Thyroid gland (tissue), 4 donors: ENCODE results near the gene GPR155. TPM values are rescaled to one million over a fixed set of nuclear protein-coding genes. Genes with fewer than 3 reads are reported as not detected.
A peak's percentile ranks its signal among the peaks of the same experiment; 100 is the strongest.
"Not testable (repeated sequence)": the region's sequence is repeated elsewhere in the genome, so short reads cannot be mapped to it uniquely, and the experiment has no call there.

Experiments used
- DNase-seq, 2 donors: peaks; one replicate each; pipeline ENCODE4 v3.0.0-alpha.2; 2019
- H3K27ac ChIP-seq, 3 donors: fragments of 200-600 bp; sonication (generic); 1 replicate in 2 of 3; 2 replicates in 1 of 3; pipeline ENCODE4 v1.5.1; 2016 to 2019; ENCODE audit warnings: mild to moderate bottlenecking in 1 of 3, moderate library complexity in 1 of 3
- H3K27me3 ChIP-seq: fragments of 200-600 bp; sonication (generic); one replicate; pipeline ENCODE4 v1.5.1; 2019
- H3K36me3 ChIP-seq, 2 donors: fragments of 200-600 bp; sonication (generic); one replicate each; pipeline ENCODE4 v1.5.1; 2016 to 2019
- H3K4me1 ChIP-seq, 2 donors: fragments of 200-600 bp; sonication (generic); one replicate each; pipeline ENCODE4 v1.5.1; 2017 to 2019
- H3K4me3 ChIP-seq, 3 donors: fragments of 200-600 bp; sonication (generic); replicated peaks in 1 of 3; 1 replicate in 2 of 3; 2 replicates in 1 of 3; pipeline ENCODE4 v1.5.1; 2016; ENCODE audit warnings: mild to moderate bottlenecking in 1 of 3
- H3K9me3 ChIP-seq: fragments of 200-600 bp; sonication (generic); one replicate; pipeline ENCODE4 v1.5.1; 2017
- POLR2A ChIP-seq, 2 donors: fragments of 450-650 bp; IDR thresholded peaks; one replicate each; pipeline ENCODE4 v1.6.1; 2017; ENCODE audit warnings: antibody characterized with exemption in 2 of 2, mild to moderate bottlenecking in 2 of 2, moderate library complexity in 1 of 2
- WGBS, 2 donors: methylation state at CpG; one replicate each; pipeline ENCODE4 v1.1.5; 2017; 5-methylcytosine and 5-hydroxymethylcytosine counted together
- intact Hi-C: fragments of 100-400 bp; cut with DNase I; formaldehyde crosslinking; loops from one replicate; pipeline ENCODE4 v1.15.1; 2023
- total RNA-seq, 4 donors: library from RNA; depleted of rRNA; stranded (reverse); fragments of >200 nt; gene quantifications; one replicate each; pipeline ENCODE4 v1.2.3, GENCODE V29; 2016
- TF ChIP-seq, protein P1 (sequence below), 6 experiments: fragments of 200-600 bp in 3 of 6; fragments of 450-650 bp in 3 of 6; sonication (generic) in 3 of 6; IDR thresholded peaks; one replicate each; pipeline ENCODE4 v1.5.1; 2016 to 2019; ENCODE audit warnings: antibody characterized with exemption in 6 of 6, mild to moderate bottlenecking in 2 of 6, inconsistent platforms in 1 of 6, moderate library complexity in 1 of 6

GPR155 gene
- total RNA-seq, 4 donors from 2014 or later, result 7.1 to 10.9 (median 10.2) TPM

DNA sequence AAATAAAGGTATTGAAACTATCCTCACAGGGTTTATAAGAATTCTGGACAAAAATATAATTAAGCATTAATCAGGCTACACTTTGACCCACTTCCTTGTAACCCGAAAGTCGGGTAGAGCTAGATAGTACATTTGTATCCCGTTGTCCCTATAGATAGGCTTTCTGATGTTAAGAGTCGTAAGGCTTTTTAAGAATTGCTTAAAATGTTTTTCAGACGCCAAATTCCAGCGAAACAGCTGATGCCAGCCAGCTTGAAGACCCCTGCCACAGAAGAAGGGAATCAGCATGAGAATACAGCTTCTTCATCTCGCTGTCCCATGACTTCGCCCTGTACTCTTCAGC is 962 bp upstream of the GPR155 start:
- H3K4me3 ChIP-seq, result peak overlapping the region in 1 of 3 donors; percentile 90
- no peak for DNase-seq
- H3K27ac ChIP-seq, result peak overlapping the region in 1 of 3 donors; percentile 65
- TF ChIP-seq, protein P1, sequence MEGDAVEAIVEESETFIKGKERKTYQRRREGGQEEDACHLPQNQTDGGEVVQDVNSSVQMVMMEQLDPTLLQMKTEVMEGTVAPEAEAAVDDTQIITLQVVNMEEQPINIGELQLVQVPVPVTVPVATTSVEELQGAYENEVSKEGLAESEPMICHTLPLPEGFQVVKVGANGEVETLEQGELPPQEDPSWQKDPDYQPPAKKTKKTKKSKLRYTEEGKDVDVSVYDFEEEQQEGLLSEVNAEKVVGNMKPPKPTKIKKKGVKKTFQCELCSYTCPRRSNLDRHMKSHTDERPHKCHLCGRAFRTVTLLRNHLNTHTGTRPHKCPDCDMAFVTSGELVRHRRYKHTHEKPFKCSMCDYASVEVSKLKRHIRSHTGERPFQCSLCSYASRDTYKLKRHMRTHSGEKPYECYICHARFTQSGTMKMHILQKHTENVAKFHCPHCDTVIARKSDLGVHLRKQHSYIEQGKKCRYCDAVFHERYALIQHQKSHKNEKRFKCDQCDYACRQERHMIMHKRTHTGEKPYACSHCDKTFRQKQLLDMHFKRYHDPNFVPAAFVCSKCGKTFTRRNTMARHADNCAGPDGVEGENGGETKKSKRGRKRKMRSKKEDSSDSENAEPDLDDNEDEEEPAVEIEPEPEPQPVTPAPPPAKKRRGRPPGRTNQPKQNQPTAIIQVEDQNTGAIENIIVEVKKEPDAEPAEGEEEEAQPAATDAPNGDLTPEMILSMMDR (IDR thresholded peaks at IDR 0.05), result no peak
- no peak for TF ChIP-seq POLR2A (IDR thresholded peaks at IDR 0.05)
- intact Hi-C loops, result no loop called here
- H3K36me3 ChIP-seq, result no peaks in the 10 kb centered on the region
- no peaks in the 10 kb centered on the region for H3K27me3 ChIP-seq
- 95 to 98% methylated on average over 8 of the region's 8 CpGs for WGBS, 2 donors
- no peaks in the 10 kb centered on the region for H3K9me3 ChIP-seq
- peaks cover 0 to 8% of the 10 kb centered on the region in 2 donors for H3K4me1 ChIP-seq

DNA sequence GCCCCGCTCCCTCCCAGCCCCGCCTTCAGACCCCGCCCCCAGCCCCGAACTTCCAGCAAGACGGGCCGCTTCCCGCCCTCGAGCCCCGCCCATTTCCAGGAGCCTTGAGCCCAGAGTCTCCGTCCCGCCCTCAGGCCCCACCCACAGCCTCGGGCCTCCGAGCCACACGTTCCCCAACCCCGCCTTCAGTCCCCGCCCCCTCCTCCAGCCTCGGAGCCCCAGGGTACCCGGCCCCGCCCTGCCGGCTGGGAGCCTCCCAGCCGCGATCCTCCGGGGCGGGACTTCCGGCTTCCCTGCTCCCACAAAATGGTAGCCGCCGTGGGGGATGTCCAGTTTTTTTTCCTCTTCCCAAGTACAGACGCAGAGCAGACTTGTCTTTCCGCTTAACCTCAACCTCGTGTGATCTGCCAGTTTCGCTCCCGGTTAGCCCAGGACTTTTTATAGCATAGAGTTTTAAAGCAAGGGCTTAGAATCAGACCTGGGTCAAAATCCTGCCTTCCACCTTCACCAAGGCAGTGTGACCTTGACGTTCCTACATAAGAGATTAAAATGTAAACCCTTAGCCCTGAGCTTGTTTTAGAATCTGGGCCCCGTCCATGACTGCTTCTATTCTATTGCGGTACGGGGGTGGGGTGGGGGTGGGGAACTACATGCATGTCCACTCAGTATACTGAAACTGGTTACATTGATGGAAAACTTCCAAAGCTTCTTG is 435 bp upstream of the GPR155 start:
- no peaks in the 10 kb centered on the region for H3K36me3 ChIP-seq
- peak overlapping the region in 2 of 3 donors; percentile 63 to 90 for H3K4me3 ChIP-seq
- H3K4me1 ChIP-seq, result peaks cover 0 to 8% of the 10 kb centered on the region in 2 donors
- intact Hi-C loops, result no loop called here
- H3K9me3 ChIP-seq, result no peaks in the 10 kb centered on the region
- WGBS, 2 donors, result 5 to 17% methylated on average over 8 to 16 of the region's 36 CpGs
- peak in 1 of 2 donors; percentile 56 for TF ChIP-seq POLR2A (IDR thresholded peaks at IDR 0.05)
- TF ChIP-seq, protein P1 (IDR thresholded peaks at IDR 0.05), result no peak
- peak overlapping the region; percentile 65 to 86 (median 79) for H3K27ac ChIP-seq
- peak; percentile 100 for DNase-seq
- no peaks in the 10 kb centered on the region for H3K27me3 ChIP-seq

DNA sequence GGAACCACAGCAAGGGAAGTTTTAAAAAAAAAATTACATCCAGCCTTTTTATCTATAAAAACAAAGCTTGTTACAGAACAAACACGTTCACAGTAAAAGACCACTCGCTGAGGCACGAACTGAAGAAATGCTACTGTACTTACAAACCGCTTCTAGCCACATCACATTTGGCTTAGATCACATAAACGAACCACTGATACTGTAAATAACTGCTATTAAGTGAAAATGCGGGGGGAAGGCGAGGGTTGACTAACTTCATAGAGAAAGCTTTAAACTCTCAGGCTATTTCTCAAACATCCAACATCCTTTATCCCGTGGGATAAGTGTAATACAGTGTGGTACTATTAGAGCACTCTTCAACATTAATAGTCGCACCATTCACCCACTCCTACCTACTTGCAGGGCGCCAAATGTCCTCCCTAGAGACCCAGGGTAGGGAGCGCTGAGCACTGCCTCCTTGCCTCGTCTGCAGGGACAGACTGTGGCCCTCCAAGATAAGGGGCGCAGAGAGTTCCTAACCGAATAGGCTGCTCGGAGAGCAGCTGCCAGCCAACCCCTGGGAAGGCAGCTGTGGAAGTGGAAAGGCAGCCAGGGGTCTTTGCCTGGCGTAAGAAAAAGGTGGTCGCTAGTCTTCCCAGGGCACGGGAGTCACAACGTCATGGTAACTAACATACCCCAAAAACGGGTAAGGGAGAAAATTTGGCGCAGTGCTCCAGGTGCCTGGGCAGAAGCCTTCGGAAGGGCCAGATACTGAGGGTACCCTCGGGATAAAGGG is 854 bp downstream of the GPR155 start:
- Histone ChIP-seq H3K9me3 (no peaks in the 10 kb centered on the region), H3K36me3 (no peaks in the 10 kb centered on the region), H3K27me3 (no peaks in the 10 kb centered on the region), H3K4me3 (peak overlapping the region; percentile 45 to 90 (median 82)), H3K4me1 (peaks cover 0 to 8% of the 10 kb centered on the region in 2 donors), H3K27ac (peak overlapping the region in 2 of 3 donors; percentile 37 to 75)
- WGBS, 2 donors, result 2 to 3% methylated on average over 21 to 23 of the region's 23 CpGs
- intact Hi-C loops, result no loop called here
- peak; percentile 23 to 29 for DNase-seq
- TF ChIP-seq POLR2A (IDR thresholded peaks at IDR 0.05), result no peak
- TF ChIP-seq, protein P1 (IDR thresholded peaks at IDR 0.05), result no peak

DNA sequence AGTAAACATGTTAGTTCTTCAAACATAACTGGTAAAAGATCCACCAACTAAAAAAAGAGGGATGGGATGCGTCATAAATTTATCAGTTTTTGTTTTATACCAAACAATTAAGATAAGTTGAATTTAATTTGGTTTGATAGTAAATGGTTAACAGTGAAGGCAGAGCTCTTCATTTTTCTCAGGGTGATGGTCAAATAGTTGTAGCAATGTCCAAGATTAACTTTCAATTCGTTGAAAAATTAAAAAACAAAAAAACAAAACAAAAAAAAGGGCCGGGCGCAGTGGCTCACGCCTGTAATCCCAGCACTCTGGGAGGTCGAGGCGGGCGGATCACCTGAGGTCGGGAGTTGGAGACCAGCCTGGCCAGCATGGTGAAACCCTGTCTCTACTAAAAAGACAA is 1.8 kb downstream of the GPR155 start:
- intact Hi-C loops, H3K4me1 ChIP-seq, H3K27ac ChIP-seq, H3K9me3 ChIP-seq, H3K36me3 ChIP-seq, DNase-seq, H3K27me3 ChIP-seq: not testable (repeated sequence)
- H3K4me3 ChIP-seq, result peak overlapping the region in 1 of 3 donors; percentile 90
- 82% methylated on average over 9 of the region's 9 CpGs for WGBS, 2 donors

DNA sequence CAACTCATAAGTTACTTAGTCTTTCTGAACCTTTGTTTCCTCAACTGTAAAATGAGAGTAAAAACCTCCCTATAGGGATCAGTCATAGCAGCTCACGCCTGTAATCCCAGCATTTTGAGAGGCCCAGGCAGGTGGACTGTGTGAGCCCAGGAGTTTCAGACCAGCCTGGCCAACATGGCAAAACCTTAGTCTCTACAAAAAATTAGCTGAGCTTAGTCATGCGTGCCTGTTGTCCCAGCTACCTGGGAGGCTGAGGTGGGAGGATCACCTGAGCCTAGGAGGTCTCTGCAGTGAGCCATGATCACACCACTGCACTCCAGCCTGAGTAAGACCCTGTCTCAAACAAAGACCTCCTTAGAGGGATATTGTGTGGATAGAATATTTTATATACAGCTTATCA is 2.3 kb downstream of the GPR155 start:
- no peak for DNase-seq
- H3K27ac ChIP-seq, result no peak overlapping the region
- no peak for TF ChIP-seq POLR2A (IDR thresholded peaks at IDR 0.05)
- TF ChIP-seq, protein P1 (IDR thresholded peaks at IDR 0.05), result no peak
- H3K36me3 ChIP-seq, result no peaks in the 10 kb centered on the region
- H3K27me3 ChIP-seq, result no peaks in the 10 kb centered on the region
- intact Hi-C loops, result no loop called here
- 92 to 100% methylated on average over 1 to 2 of the region's 2 CpGs for WGBS, 2 donors
- H3K9me3 ChIP-seq, result no peaks in the 10 kb centered on the region
- peaks cover 0 to 8% of the 10 kb centered on the region in 2 donors for H3K4me1 ChIP-seq
- no peak overlapping the region for H3K4me3 ChIP-seq
